ENCODE results near the gene TVP23B.
"Not testable (repeated sequence)": the region's sequence is repeated elsewhere in the genome, so short reads cannot be mapped to it uniquely, and the experiment has no call there.

The TVP23B gene

GRCh38 chr17:18746551-18746950, 34.4 kb upstream of the TVP23B start:
- not testable (repeated sequence) for H2AFZ ChIP-seq (ENCODE audit: low read depth, low read length); H3K27ac ChIP-seq (ENCODE audit: low read length); H3K4me1 ChIP-seq (ENCODE audit: insufficient read depth, low read length); H3K9me3 ChIP-seq (ENCODE audit: insufficient read depth, low read length, severe bottlenecking); H4K20me1 ChIP-seq (ENCODE audit: insufficient read depth, low read length); H3K9ac ChIP-seq (ENCODE audit: low read depth, low read length); H3K4me3 ChIP-seq (ENCODE audit: low read depth in 1 of 2, low read length in 2 of 2); DNase-seq; H3K27me3 ChIP-seq (ENCODE audit: insufficient read depth, low read length, poor library complexity); H3K4me2 ChIP-seq (ENCODE audit: insufficient read depth, low read length); H3K79me2 ChIP-seq (ENCODE audit: insufficient read depth, low read length); H3K36me3 ChIP-seq (ENCODE audit: insufficient read depth, low read length); ATAC-seq (ENCODE audit: insufficient read depth, low read depth)

- H2AFZ ChIP-seq (ENCODE audit: low read depth, low read length); H3K27ac ChIP-seq (ENCODE audit: low read length); H3K4me2 ChIP-seq (ENCODE audit: insufficient read depth, low read length); H3K27me3 ChIP-seq (ENCODE audit: insufficient read depth, low read length, poor library complexity); DNase-seq; H3K9ac ChIP-seq (ENCODE audit: low read depth, low read length); H3K79me2 ChIP-seq (ENCODE audit: insufficient read depth, low read length); H4K20me1 ChIP-seq (ENCODE audit: insufficient read depth, low read length); H3K4me3 ChIP-seq (ENCODE audit: low read depth in 1 of 2, low read length in 2 of 2); ATAC-seq (ENCODE audit: insufficient read depth, low read depth); H3K36me3 ChIP-seq (ENCODE audit: insufficient read depth, low read length); H3K9me3 ChIP-seq (ENCODE audit: insufficient read depth, low read length, severe bottlenecking); H3K4me1 ChIP-seq (ENCODE audit: insufficient read depth, low read length): not testable (repeated sequence)
Observed at GRCh38 chr17:18747501-18747900, 33.5 kb upstream of the TVP23B start.

GRCh38 chr17:18750242-18750641, 30.7 kb upstream of the TVP23B start:
- not testable (repeated sequence) for H3K79me2 ChIP-seq (ENCODE audit: insufficient read depth, low read length); H4K20me1 ChIP-seq (ENCODE audit: insufficient read depth, low read length); ATAC-seq (ENCODE audit: insufficient read depth, low read depth); H3K9ac ChIP-seq (ENCODE audit: low read depth, low read length); H3K27me3 ChIP-seq (ENCODE audit: insufficient read depth, low read length, poor library complexity); H3K4me1 ChIP-seq (ENCODE audit: insufficient read depth, low read length); H2AFZ ChIP-seq (ENCODE audit: low read depth, low read length); H3K4me2 ChIP-seq (ENCODE audit: insufficient read depth, low read length); H3K4me3 ChIP-seq (ENCODE audit: low read depth in 1 of 2, low read length in 2 of 2); H3K9me3 ChIP-seq (ENCODE audit: insufficient read depth, low read length, severe bottlenecking); DNase-seq; H3K36me3 ChIP-seq (ENCODE audit: insufficient read depth, low read length); H3K27ac ChIP-seq (ENCODE audit: low read length)

- not testable (repeated sequence) for H3K36me3 ChIP-seq (ENCODE audit: insufficient read depth, low read length); H3K4me3 ChIP-seq (ENCODE audit: low read depth in 1 of 2, low read length in 2 of 2); H3K4me2 ChIP-seq (ENCODE audit: insufficient read depth, low read length); H3K79me2 ChIP-seq (ENCODE audit: insufficient read depth, low read length); H3K9me3 ChIP-seq (ENCODE audit: insufficient read depth, low read length, severe bottlenecking); H3K27ac ChIP-seq (ENCODE audit: low read length); H3K4me1 ChIP-seq (ENCODE audit: insufficient read depth, low read length); H3K9ac ChIP-seq (ENCODE audit: low read depth, low read length); H2AFZ ChIP-seq (ENCODE audit: low read depth, low read length); H3K27me3 ChIP-seq (ENCODE audit: insufficient read depth, low read length, poor library complexity); ATAC-seq (ENCODE audit: insufficient read depth, low read depth); H4K20me1 ChIP-seq (ENCODE audit: insufficient read depth, low read length); DNase-seq
Observed at GRCh38 chr17:18753829-18754409, 27.1 kb upstream of the TVP23B start.

GRCh38 chr17:18755969-18756368, 25.0 kb upstream of the TVP23B start:
- not testable (repeated sequence) for H3K36me3 ChIP-seq (ENCODE audit: insufficient read depth, low read length); ATAC-seq (ENCODE audit: insufficient read depth, low read depth); H3K27me3 ChIP-seq (ENCODE audit: insufficient read depth, low read length, poor library complexity); DNase-seq; H3K4me2 ChIP-seq (ENCODE audit: insufficient read depth, low read length); H3K4me3 ChIP-seq (ENCODE audit: low read depth in 1 of 2, low read length in 2 of 2); H3K9ac ChIP-seq (ENCODE audit: low read depth, low read length); H3K27ac ChIP-seq (ENCODE audit: low read length); H3K4me1 ChIP-seq (ENCODE audit: insufficient read depth, low read length); H2AFZ ChIP-seq (ENCODE audit: low read depth, low read length); H3K79me2 ChIP-seq (ENCODE audit: insufficient read depth, low read length); H3K9me3 ChIP-seq (ENCODE audit: insufficient read depth, low read length, severe bottlenecking); H4K20me1 ChIP-seq (ENCODE audit: insufficient read depth, low read length)

GRCh38 chr17:18757368-18758044, 23.5 kb upstream of the TVP23B start:
- not testable (repeated sequence) for H3K27me3 ChIP-seq (ENCODE audit: insufficient read depth, low read length, poor library complexity); H4K20me1 ChIP-seq (ENCODE audit: insufficient read depth, low read length); H3K36me3 ChIP-seq (ENCODE audit: insufficient read depth, low read length); H3K27ac ChIP-seq (ENCODE audit: low read length); DNase-seq; H2AFZ ChIP-seq (ENCODE audit: low read depth, low read length); H3K9me3 ChIP-seq (ENCODE audit: insufficient read depth, low read length, severe bottlenecking); H3K4me2 ChIP-seq (ENCODE audit: insufficient read depth, low read length); H3K4me3 ChIP-seq (ENCODE audit: low read depth in 1 of 2, low read length in 2 of 2); H3K4me1 ChIP-seq (ENCODE audit: insufficient read depth, low read length); H3K79me2 ChIP-seq (ENCODE audit: insufficient read depth, low read length); ATAC-seq (ENCODE audit: insufficient read depth, low read depth); H3K9ac ChIP-seq (ENCODE audit: low read depth, low read length)

GRCh38 chr17:18758344-18758743, 22.6 kb upstream of the TVP23B start:
- not testable (repeated sequence) for H3K4me3 ChIP-seq (ENCODE audit: low read depth in 1 of 2, low read length in 2 of 2); ATAC-seq (ENCODE audit: insufficient read depth, low read depth); H4K20me1 ChIP-seq (ENCODE audit: insufficient read depth, low read length); H3K4me2 ChIP-seq (ENCODE audit: insufficient read depth, low read length); H3K9ac ChIP-seq (ENCODE audit: low read depth, low read length); DNase-seq; H2AFZ ChIP-seq (ENCODE audit: low read depth, low read length); H3K36me3 ChIP-seq (ENCODE audit: insufficient read depth, low read length); H3K79me2 ChIP-seq (ENCODE audit: insufficient read depth, low read length); H3K9me3 ChIP-seq (ENCODE audit: insufficient read depth, low read length, severe bottlenecking); H3K27ac ChIP-seq (ENCODE audit: low read length); H3K27me3 ChIP-seq (ENCODE audit: insufficient read depth, low read length, poor library complexity); H3K4me1 ChIP-seq (ENCODE audit: insufficient read depth, low read length)

GRCh38 chr17:18760221-18760620, 20.8 kb upstream of the TVP23B start:
- H3K79me2 ChIP-seq (ENCODE audit: insufficient read depth, low read length); H4K20me1 ChIP-seq (ENCODE audit: insufficient read depth, low read length); ATAC-seq (ENCODE audit: insufficient read depth, low read depth); H3K4me3 ChIP-seq (ENCODE audit: low read depth in 1 of 2, low read length in 2 of 2); H3K4me2 ChIP-seq (ENCODE audit: insufficient read depth, low read length); DNase-seq; H3K9ac ChIP-seq (ENCODE audit: low read depth, low read length); H3K27me3 ChIP-seq (ENCODE audit: insufficient read depth, low read length, poor library complexity); H3K27ac ChIP-seq (ENCODE audit: low read length); H3K36me3 ChIP-seq (ENCODE audit: insufficient read depth, low read length); H3K9me3 ChIP-seq (ENCODE audit: insufficient read depth, low read length, severe bottlenecking); H2AFZ ChIP-seq (ENCODE audit: low read depth, low read length); H3K4me1 ChIP-seq (ENCODE audit: insufficient read depth, low read length): not testable (repeated sequence)
